H1 (cell line): ENCODE results near the gene PEX26. TPM values are rescaled to one million over a fixed set of nuclear protein-coding genes. Genes with fewer than 3 reads are reported as not detected.

Source experiments
- CTCF ChIA-PET: fragments of 300-600 bp; sonication (Branson Sonifier 250); formaldehyde crosslinking; loops from one replicate; lab custom pipeline; 2021; ENCODE audit not compliant: partially characterized antibody; lab: Charles Lee
- POLR2A ChIA-PET: fragments of 300-600 bp; sonication (Branson Sonifier 250); formaldehyde crosslinking; loops from one replicate; lab custom pipeline; 2021; ENCODE audit warnings: inconsistent platforms; ENCODE audit not compliant: partially characterized antibody; lab: Charles Lee
- DNase-seq, 2 experiments: peaks; one replicate each; pipeline versions ENCODE4 v3.0.0 to v3.0.0-alpha.2; 2010 to 2022; ENCODE audit warnings: low spot score in 2 of 2, low read depth in 1 of 2, mixed read lengths in 1 of 2
- FAIRE-seq: peaks from 2 replicates; lab custom pipeline; 2011; peaks lifted over from hg19 to GRCh38; lab: Jason Lieb, UNC
- H2AFZ ChIP-seq: 2 replicates; pipeline ENCODE4 v1.8.1; 2012; ENCODE audit warnings: low read length, inconsistent platforms
- H2AK5ac ChIP-seq: 2 replicates; pipeline ENCODE4 v1.6.1; 2013; ENCODE audit warnings: low read depth, low read length
- H2BK120ac ChIP-seq: replicated peaks from 2 replicates; pipeline ENCODE3; 2013; ENCODE audit warnings: low read depth, low read length, inconsistent platforms
- H2BK12ac ChIP-seq: 2 replicates; pipeline ENCODE4 v1.6.1; 2013; ENCODE audit warnings: low read depth, low read length
- H2BK15ac ChIP-seq: 2 replicates; pipeline ENCODE4 v1.6.1; 2013; ENCODE audit warnings: low read length
- H2BK20ac ChIP-seq: 2 replicates; pipeline ENCODE4 v1.6.1; 2013; ENCODE audit warnings: low read length
- H2BK5ac ChIP-seq: 2 replicates; pipeline ENCODE4 v1.6.1; 2013; ENCODE audit warnings: low read depth, low read length
- H3K14ac ChIP-seq: 2 replicates; pipeline ENCODE4 v1.6.1; 2013; ENCODE audit warnings: inconsistent platforms; ENCODE audit not compliant: insufficient read length
- H3K18ac ChIP-seq: 2 replicates; pipeline ENCODE4 v1.6.1; 2013; ENCODE audit warnings: low read length; ENCODE audit errors: extremely low read depth
- H3K23ac ChIP-seq: 2 replicates; pipeline ENCODE4 v1.6.1; 2013; ENCODE audit warnings: inconsistent platforms; ENCODE audit not compliant: insufficient read length
- H3K23me2 ChIP-seq: 2 replicates; pipeline ENCODE4 v1.6.1; 2013; ENCODE audit warnings: low read depth, low read length
- H3K27ac ChIP-seq: 2 replicates; pipeline ENCODE4 v1.6.1; 2011; ENCODE audit warnings: low read depth, low read length, inconsistent platforms
- H3K27me3 ChIP-seq, 4 experiments: replicated peaks in 1 of 4; 1 replicate in 1 of 4; 2 replicates in 3 of 4; pipeline versions ENCODE4 v1.6.1 to v1.8.1; 2011 to 2013; ENCODE audit warnings: low read length in 3 of 4, mild to moderate bottlenecking in 3 of 4, inconsistent platforms in 2 of 4, mixed read lengths in 2 of 4, moderate library complexity in 1 of 4; ENCODE audit not compliant: control insufficient read depth in 3 of 4, insufficient read depth in 3 of 4; ENCODE audit errors: extremely low read depth in 1 of 4
- H3K36me3 ChIP-seq, 4 experiments: 2 replicates each; pipeline versions ENCODE4 v1.6.1 to v1.8.1; 2011 to 2013; ENCODE audit warnings: mild to moderate bottlenecking in 4 of 4, low read length in 3 of 4, moderate library complexity in 2 of 4, control low read depth in 1 of 4, inconsistent platforms in 1 of 4; ENCODE audit not compliant: insufficient read depth in 4 of 4, control insufficient read depth in 2 of 4
- H3K4ac ChIP-seq: replicated peaks from 2 replicates; pipeline ENCODE3; 2013; ENCODE audit warnings: low read length, low read depth, mixed read lengths, inconsistent platforms; ENCODE audit not compliant: insufficient read length
- H3K4me1 ChIP-seq, 4 experiments: replicated peaks in 1 of 4; 1 replicate in 1 of 4; 2 replicates in 3 of 4; pipeline versions ENCODE4 v1.6.1 to v1.8.1; 2011 to 2013; ENCODE audit warnings: low read length in 3 of 4, inconsistent platforms in 2 of 4, mixed read lengths in 1 of 4; ENCODE audit not compliant: insufficient read depth in 4 of 4, control insufficient read depth in 3 of 4
- H3K4me2 ChIP-seq, 2 experiments: 2 replicates each; pipeline versions ENCODE4 v1.6.1 to v1.8.1; 2011 to 2013; ENCODE audit warnings: low read depth in 2 of 2, low read length in 2 of 2, control low read depth in 1 of 2, inconsistent platforms in 1 of 2, mild to moderate bottlenecking in 1 of 2; ENCODE audit not compliant: insufficient read depth in 1 of 2
- H3K4me3 ChIP-seq, 4 experiments: fragments of 200-600, 300-600 bp in 1 of 4; sonication (generic), shearing (Covaris generic), sonication (Bioruptor Twin) in 1 of 4; 2 replicates each; pipeline versions ENCODE4 v1.5.1 to v1.8.1; 2011 to 2016; ENCODE audit warnings: low read length in 4 of 4, low read depth in 3 of 4, control low read depth in 2 of 4, inconsistent platforms in 2 of 4, mild to moderate bottlenecking in 2 of 4, mixed read lengths in 1 of 4, moderate library complexity in 1 of 4; ENCODE audit not compliant: insufficient read depth in 2 of 4; ENCODE audit errors: extremely low read depth in 1 of 4
- H3K56ac ChIP-seq: replicated peaks from 2 replicates; pipeline ENCODE3; 2013; ENCODE audit warnings: low read depth, mild to moderate bottlenecking, mixed read lengths, low read length, inconsistent platforms; ENCODE audit not compliant: insufficient read length
- H3K79me1 ChIP-seq: 2 replicates; pipeline ENCODE4 v1.6.1; 2013; ENCODE audit warnings: low read depth, low read length, control low read depth
- H3K79me2 ChIP-seq, 2 experiments: 2 replicates each; pipeline versions ENCODE4 v1.6.1 to v1.8.1; 2012 to 2013; ENCODE audit warnings: low read length in 2 of 2, mild to moderate bottlenecking in 2 of 2, inconsistent platforms in 1 of 2; ENCODE audit not compliant: insufficient read depth in 2 of 2, control insufficient read depth in 1 of 2
- H3K9ac ChIP-seq, 4 experiments: replicated peaks in 1 of 4; 1 replicate in 1 of 4; 2 replicates in 3 of 4; pipeline versions ENCODE4 v1.6.1 to v1.8.1; 2011 to 2013; ENCODE audit warnings: low read depth in 3 of 4, low read length in 3 of 4, control low read depth in 2 of 4, mild to moderate bottlenecking in 2 of 4, moderate library complexity in 2 of 4, inconsistent platforms in 1 of 4; ENCODE audit errors: extremely low read depth in 1 of 4
- H3K9me3 ChIP-seq, 2 experiments: 2 replicates each; pipeline versions ENCODE4 v1.6.1 to v1.8.1; 2012 to 2013; ENCODE audit warnings: mild to moderate bottlenecking in 2 of 2, moderate library complexity in 2 of 2, control low read depth in 1 of 2, inconsistent platforms in 1 of 2, low read depth in 1 of 2, low read length in 1 of 2, mixed read lengths in 1 of 2; ENCODE audit not compliant: insufficient read depth in 2 of 2
- H4K20me1 ChIP-seq, 2 experiments: replicated peaks in 1 of 2; 2 replicates each; pipeline versions ENCODE3 to v1.8.1; 2011 to 2013; ENCODE audit warnings: inconsistent platforms in 2 of 2, low read length in 2 of 2, mild to moderate bottlenecking in 1 of 2; ENCODE audit not compliant: insufficient read depth in 2 of 2, control insufficient read depth in 1 of 2
- H4K5ac ChIP-seq: 2 replicates; pipeline ENCODE4 v1.6.1; 2013; ENCODE audit warnings: low read length, low read depth, mixed read lengths, inconsistent platforms; ENCODE audit not compliant: insufficient read length
- H4K8ac ChIP-seq: 2 replicates; pipeline ENCODE4 v1.8.0; 2013; ENCODE audit warnings: mild to moderate bottlenecking, moderate library complexity, low read length, inconsistent platforms; ENCODE audit not compliant: insufficient read depth; ENCODE audit errors: extremely low read depth
- H4K91ac ChIP-seq: replicated peaks from 2 replicates; pipeline ENCODE3; 2013; ENCODE audit warnings: low read length, mixed read lengths, inconsistent platforms; ENCODE audit not compliant: insufficient read length
- ASH2L ChIP-seq: fragments of 200-600, 300-600 bp; sonication (generic); IDR thresholded peaks from one replicate; pipeline ENCODE4 v1.7.1; 2017; ENCODE audit warnings: low read length
- CTCF ChIP-seq, 3 experiments: IDR thresholded peaks; 1 replicate in 2 of 3; 2 replicates in 1 of 3; pipeline versions ENCODE4 v1.5.1 to v1.6.1; 2011; ENCODE audit warnings: low read length in 3 of 3, mild to moderate bottlenecking in 3 of 3, inconsistent platforms in 2 of 3, low read depth in 1 of 3, moderate library complexity in 1 of 3; ENCODE audit not compliant: insufficient read depth in 1 of 3; ENCODE audit errors: control extremely low read depth in 1 of 3
- EZH2 ChIP-seq: fragments of 200-600 bp; sonication (generic); IDR thresholded peaks from 2 replicates; pipeline ENCODE4 v1.7.1; 2012; ENCODE audit warnings: low read depth, mild to moderate bottlenecking, moderate library complexity, low read length, inconsistent platforms; ENCODE audit not compliant: severe bottlenecking
- MAX ChIP-seq: IDR thresholded peaks from 2 replicates; pipeline ENCODE4 v1.6.1; 2012; ENCODE audit warnings: inconsistent platforms
- POLR2AphosphoS5 ChIP-seq: IDR thresholded peaks from 2 replicates; pipeline ENCODE4 v1.6.1; 2011; ENCODE audit warnings: low read depth, low read length
- SIX5 ChIP-seq: IDR thresholded peaks from 2 replicates; pipeline ENCODE4 v1.6.1; 2011; ENCODE audit warnings: mild to moderate bottlenecking, low read depth, low read length
- SRF ChIP-seq: IDR thresholded peaks from 2 replicates; pipeline ENCODE4 v1.6.1; 2011; ENCODE audit warnings: mild to moderate bottlenecking, low read depth, low read length, moderate library complexity
- TAF1 ChIP-seq: IDR thresholded peaks from 2 replicates; pipeline ENCODE4 v1.6.1; 2011; ENCODE audit warnings: mild to moderate bottlenecking, low read depth, low read length
- whole genome bisulfite sequencing, 2 experiments: shearing (Covaris generic) in 1 of 2; methylation state at CpG; one replicate each; pipeline versions ENCODE4 v1.1.6 to v1.1.7; 2013 to 2015; ENCODE audit warnings: low lambda C conversion rate in 2 of 2, mixed read lengths in 2 of 2, inconsistent platforms in 1 of 2, low coverage in 1 of 2, missing lambda C conversion rate in 1 of 2; ENCODE audit not compliant: insufficient replicate concordance in 2 of 2, insufficient coverage in 1 of 2, insufficient read length in 1 of 2; ENCODE audit errors: extremely low coverage in 1 of 2, missing lambda C conversion rate in 1 of 2; 5-methylcytosine and 5-hydroxymethylcytosine counted together
- polyA plus RNA-seq, 7 experiments: library from polyadenylated mRNA; depleted of rRNA in 3 of 7; stranded (reverse) in 5 of 7; unstranded in 2 of 7; fragments of >200 nt in 5 of 7; fragments of 200-250 nt in 2 of 7; gene quantifications; 1 replicate in 5 of 7; 2 replicates in 1 of 7; 4 replicates in 1 of 7; pipeline versions ENCODE4 v1.2.1 to v1.2.3, GENCODE V29; 2011 to 2013; ENCODE audit warnings: missing spikeins in 2 of 7, mixed read lengths in 2 of 7
- total RNA-seq: library from RNA; stranded (reverse); fragmentation: NEBNext Ultra II Directional; extraction: Animal tissue kit (Norgen Biotek cat#: 25700); gene quantifications from 2 replicates; pipeline ENCODE4 v1.2.1, GENCODE V29; 2021

Gene PEX26
- total and polyA plus RNA-seq, 2 of the 8 experiments (the other 6 are each of a cell fraction or from before 2014, with no cell fraction given): 33.1 to 49.0 TPM

DNA sequence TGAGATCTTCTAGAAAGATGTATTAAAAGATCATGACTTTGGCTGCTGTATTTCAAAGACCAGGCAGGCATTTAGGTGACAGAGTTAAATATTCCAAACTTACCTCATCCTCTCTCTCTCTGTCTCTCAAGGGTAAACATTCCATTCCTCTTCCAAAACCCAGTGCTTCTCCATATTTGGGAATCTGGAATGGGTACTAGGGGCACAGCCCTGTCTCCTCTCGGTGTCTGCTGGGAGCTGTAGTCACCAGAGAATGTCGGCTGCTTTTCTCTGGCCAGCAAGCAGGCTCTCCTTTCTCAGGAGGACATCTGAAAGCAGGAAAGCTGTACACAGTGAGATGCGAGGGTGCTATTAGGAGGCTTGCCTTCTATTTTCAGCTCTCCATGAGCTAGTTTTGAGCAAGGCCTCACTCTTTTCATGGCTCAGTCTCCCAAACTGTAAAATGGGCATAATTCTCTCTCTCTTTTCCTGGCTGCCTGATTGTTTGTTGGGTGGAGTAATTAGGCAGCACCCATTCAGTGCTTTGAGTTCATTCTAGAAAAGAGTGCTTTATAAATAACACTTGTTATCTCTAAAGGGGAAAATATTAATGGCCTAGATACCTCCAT is 9.3 kb upstream of the PEX26 start:
- CTCF ChIA-PET: interaction anchor here (0.9 to 11.5 kb wide), 4 partner anchors 6 to 236 kb away, joined by 3 to 163 read pairs (median 36); partner anchors contain the start of gene PEX26
- H3K23ac ChIP-seq: no peak overlapping the region
- no peak overlapping the region for H3K9ac ChIP-seq
- H2AK5ac ChIP-seq: no peak overlapping the region
- H2BK20ac ChIP-seq: no peak overlapping the region
- H3K79me2 ChIP-seq: no peaks in the 10 kb centered on the region
- no peak overlapping the region for H3K14ac ChIP-seq
- no peaks in the 10 kb centered on the region for H4K20me1 ChIP-seq
- no peak for FAIRE-seq
- H4K8ac ChIP-seq: no peak overlapping the region
- DNase-seq: no peak
- no peak overlapping the region for H3K4me2 ChIP-seq
- no peak overlapping the region for H2AFZ ChIP-seq
- H3K4me1 ChIP-seq: no peaks in the 10 kb centered on the region
- H3K4me3 ChIP-seq: no peak overlapping the region
- 73% methylated on average over 3 of the region's 3 CpGs; no CpG with 5 or more reads in 1 of the 2 experiments for WGBS, 2 experiments
- H2BK5ac ChIP-seq: no peak overlapping the region
- H3K56ac ChIP-seq: no peak overlapping the region
- TF ChIP-seq EZH2 (no peak), CTCF (IDR thresholded peaks at IDR 0.05; ENCODE audit: control extremely low read depth in 1 of 3, insufficient read depth in 1 of 3, low read depth in 1 of 3, low read length in 3 of 3) (no peak), SRF (peak; percentile 70), SIX5 (no peak), TAF1 (no peak), MAX (no peak), POLR2AphosphoS5 (no peak), ASH2L (no peak)
- H2BK15ac ChIP-seq: no peak overlapping the region
- peaks cover 0 to 2% (median 0%) of the 10 kb centered on the region in 4 experiments; a peak in 2 of 7 replicates for H3K27me3 ChIP-seq
- no peak overlapping the region for H3K4ac ChIP-seq
- POLR2A ChIA-PET: no interaction called here
- H3K23me2 ChIP-seq: no peaks in the 10 kb centered on the region
- no peak overlapping the region for H3K18ac ChIP-seq
- H3K9me3 ChIP-seq: no peaks in the 10 kb centered on the region
- H3K27ac ChIP-seq: no peak overlapping the region
- no peak overlapping the region for H2BK120ac ChIP-seq
- H4K5ac ChIP-seq: no peak overlapping the region
- no peaks in the 10 kb centered on the region for H3K36me3 ChIP-seq
- no peak overlapping the region for H2BK12ac ChIP-seq
- no peak overlapping the region for H4K91ac ChIP-seq
- no peaks in the 10 kb centered on the region for H3K79me1 ChIP-seq
